GM18505 (cell line): Measurements from ENCODE around the gene PRR14L.

Experiments used
- ATAC-seq: cut with Tn5 transposase; IDR thresholded peaks from one replicate; pipeline ENCODE4 v1.9.1; 2021; ENCODE audit not compliant: unreplicated experiment
- POLR2A ChIP-seq: IDR thresholded peaks from 4 replicates; pipeline ENCODE4 v1.6.1; 2011; ENCODE audit warnings: borderline replicate concordance; ENCODE audit not compliant: insufficient read depth, insufficient read length; ENCODE audit errors: extremely low read depth

Gene PRR14L

DNA sequence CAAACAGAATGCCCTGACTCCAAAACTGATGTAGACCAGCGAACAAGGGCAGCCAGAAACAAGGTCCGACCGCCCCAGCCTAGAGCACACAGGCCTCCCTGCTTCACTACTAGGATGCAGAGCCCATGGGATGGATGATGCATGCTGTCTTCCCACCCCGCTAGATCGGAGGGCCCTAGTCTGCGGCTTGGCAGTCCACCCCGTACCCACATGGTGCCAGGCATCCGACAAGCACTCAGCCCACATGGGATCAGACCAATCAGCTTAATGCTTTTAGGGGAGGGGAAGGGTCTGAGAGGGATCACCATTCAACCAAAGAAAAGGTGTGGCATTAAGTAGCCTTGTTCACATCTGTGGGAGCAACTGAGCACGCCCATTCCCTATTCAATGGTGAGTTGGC, 118.5 kb downstream of the PRR14L start:
- no peak for TF ChIP-seq POLR2A

More for the DNA sequence above, 118.5 kb downstream of the PRR14L start:
- ATAC-seq = no peak
